Motor neuron (in vitro differentiated cells): ENCODE data around the gene TACR3. TPM values are rescaled to one million over a fixed set of nuclear protein-coding genes. Genes with fewer than 3 reads are reported as not detected.
"Not testable (repeated sequence)": the region's sequence is repeated elsewhere in the genome, so short reads cannot be mapped to it uniquely, and the experiment has no call there.

Experiments used
- ATAC-seq, 8 experiments: fragments of 200-7000 bp; cut with Tn5 transposase; replicated peaks in 6 of 8; 2 replicates each; pipeline ENCODE4 v1.8.0; 2021; ENCODE audit warnings: mild to moderate bottlenecking in 8 of 8, moderate library complexity in 8 of 8
- H3K27ac ChIP-seq, 2 donors: fragments of 250-450 bp; sonication (Bioruptor Pico); 2 replicates each; pipeline ENCODE4 v1.9.0; 2021; ENCODE audit warnings: antibody characterized with exemption in 2 of 2, mild to moderate bottlenecking in 2 of 2, moderate library complexity in 1 of 2
- H3K4me1 ChIP-seq, 2 donors: fragments of 250-450 bp; sonication (Bioruptor Pico); replicated peaks in 1 of 2; 2 replicates each; pipeline ENCODE4 v1.6.1; 2021; ENCODE audit warnings: antibody characterized with exemption in 2 of 2, mild to moderate bottlenecking in 2 of 2, moderate library complexity in 1 of 2
- H3K4me3 ChIP-seq, 5 donors: fragments of 250-450 bp; sonication (Bioruptor Pico); 2 replicates each; pipeline ENCODE4 v1.9.0; 2021; ENCODE audit warnings: antibody characterized with exemption in 5 of 5, mild to moderate bottlenecking in 5 of 5, moderate library complexity in 4 of 5
- WGBS, 10 experiments: fragments of 450-650 bp; shearing (Covaris generic); methylation state at CpG; one replicate each; pipeline ENCODE4 v1.0.0; 2022; 5-methylcytosine and 5-hydroxymethylcytosine counted together
- in situ Hi-C, 9 experiments: fragments of 400-800 bp; cut with MboI; loops; one replicate each; pipeline ENCODE4 v1.15.0; 2021; ENCODE audit warnings: low sequenced_read_pairs in 9 of 9, low pct_unique_long_range_greater_than_20kb in 2 of 9; ENCODE audit not compliant: unreplicated experiment in 9 of 9
- total RNA-seq, 8 experiments: library from RNA; unstranded; fragments of 300-600 nt; gene quantifications; 2 replicates each; pipeline versions ENCODE4 v1.2.3 to v1.2.4, GENCODE V29; 2022

Gene TACR3
- total RNA-seq, 8 experiments from 2014 or later: 0.05 to 2.1 (median 0.64) TPM; not detected in 1

DNA sequence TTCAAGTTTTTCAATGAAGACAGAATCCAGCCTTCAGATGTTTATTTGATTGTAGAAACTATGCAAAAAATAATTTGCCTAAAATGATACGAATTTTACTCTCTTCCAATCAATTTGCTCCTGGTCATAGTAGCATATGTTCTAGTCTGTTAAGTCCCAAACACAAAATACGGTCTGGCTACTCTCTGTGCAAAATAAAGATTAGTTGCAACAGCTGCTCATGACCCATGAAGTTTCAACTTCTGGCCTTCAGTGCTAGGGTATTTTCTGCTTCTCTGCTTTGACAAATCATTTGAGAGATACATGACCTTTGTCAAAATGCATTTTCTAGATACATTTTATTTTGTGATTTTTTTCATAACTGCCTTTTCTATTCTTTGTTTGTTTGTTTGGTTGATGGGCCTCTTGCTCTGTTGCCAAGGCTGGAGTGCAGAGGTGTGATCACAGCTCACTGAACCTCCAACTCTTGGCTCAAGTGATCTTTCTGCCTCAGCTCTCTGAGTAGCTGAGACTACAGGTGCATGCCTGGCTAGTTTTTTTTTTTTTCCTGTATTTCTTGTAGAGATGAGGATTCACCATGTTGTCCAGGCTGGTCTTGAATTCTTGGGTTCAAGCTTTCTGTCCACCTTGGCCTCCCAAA lies 55.2 kb downstream of the TACR3 start:
- H3K4me3 ChIP-seq: no peak overlapping the region
- in situ Hi-C loops: no loop called here
- H3K4me1 ChIP-seq: no peaks in the 10 kb centered on the region
- no peak overlapping the region for H3K27ac ChIP-seq
- 0 to 86% (median 71%) methylated on average over 1 to 2 of the region's 2 CpGs for WGBS, 10 experiments
- ATAC-seq: no peak

DNA sequence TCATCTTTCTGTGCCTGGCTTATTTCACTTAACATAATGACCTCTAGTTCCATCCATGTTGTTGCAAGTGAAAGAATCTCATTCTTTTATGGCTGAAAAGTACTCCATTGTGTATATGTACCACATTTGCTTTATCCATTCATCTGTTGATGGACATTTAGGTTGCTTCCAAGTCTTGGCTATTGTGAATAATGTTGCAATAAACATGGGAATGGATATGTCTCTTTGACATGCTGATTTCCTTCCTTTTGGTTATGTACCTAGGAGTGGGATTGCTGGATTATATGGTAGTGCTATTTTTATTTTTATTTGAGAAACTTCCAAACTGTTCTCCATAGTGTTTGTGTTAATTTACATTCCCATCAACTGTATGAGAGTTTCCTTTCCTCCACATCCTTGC lies 71.2 kb downstream of the TACR3 start:
- Histone ChIP-seq H3K4me3 (no peak overlapping the region), H3K4me1 (no peaks in the 10 kb centered on the region), H3K27ac (no peak overlapping the region)
- no peak for ATAC-seq
- in situ Hi-C loops: no loop called here

DNA sequence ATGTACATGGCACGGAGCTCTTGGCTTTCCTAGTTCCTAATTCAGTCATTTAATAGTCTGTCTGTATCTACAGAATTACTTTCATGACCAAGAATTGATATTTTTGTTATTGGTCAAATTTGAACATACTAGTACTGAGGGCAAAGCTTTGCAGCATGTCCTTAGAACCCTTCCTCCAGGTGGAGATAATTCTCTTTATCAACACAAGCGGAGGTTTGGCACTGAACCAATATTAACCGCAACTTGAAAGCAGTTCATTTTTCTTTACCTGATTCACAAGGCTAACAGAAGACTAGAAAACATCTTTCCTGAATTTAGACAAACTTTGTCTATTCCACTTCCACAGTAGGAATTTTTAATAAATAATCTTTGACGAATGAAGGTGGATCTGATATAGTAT lies 73.8 kb downstream of the TACR3 start:
- Histone ChIP-seq H3K4me1 (no peaks in the 10 kb centered on the region), H3K27ac (no peak overlapping the region), H3K4me3 (no peak overlapping the region)
- ATAC-seq: no peak
- WGBS, 10 experiments: 0 to 100% (median 86%) methylated on average over 1 to 4 of the region's 4 CpGs
- in situ Hi-C loops: no loop called here

DNA sequence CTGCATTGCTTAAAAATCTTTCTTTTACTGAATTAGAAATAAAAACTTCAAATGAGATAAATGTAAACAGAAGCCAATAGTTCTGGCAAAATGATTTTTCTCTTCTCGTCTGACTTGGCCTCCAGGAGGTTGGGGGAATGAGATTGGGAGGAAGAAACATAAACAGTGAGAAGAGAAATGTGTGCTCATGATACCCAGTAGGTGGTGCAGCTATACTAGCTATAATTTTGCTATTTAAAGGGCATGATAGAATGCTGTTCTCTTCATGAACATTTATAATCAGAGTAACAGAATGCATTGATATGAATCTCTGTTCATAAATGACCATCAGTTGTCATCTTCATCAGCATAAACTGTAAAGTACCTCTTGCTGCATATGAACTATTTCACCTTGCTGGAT lies 85.5 kb downstream of the TACR3 start:
- 0 to 70% (median 0%) methylated on average over 1 of the region's 1 CpG; no CpG with 5 or more reads in 3 of the 10 experiments for WGBS, 10 experiments
- in situ Hi-C loops: no loop called here
- no peak for ATAC-seq
- Histone ChIP-seq H3K4me3 (no peak overlapping the region), H3K27ac (no peak overlapping the region), H3K4me1 (no peaks in the 10 kb centered on the region)

DNA sequence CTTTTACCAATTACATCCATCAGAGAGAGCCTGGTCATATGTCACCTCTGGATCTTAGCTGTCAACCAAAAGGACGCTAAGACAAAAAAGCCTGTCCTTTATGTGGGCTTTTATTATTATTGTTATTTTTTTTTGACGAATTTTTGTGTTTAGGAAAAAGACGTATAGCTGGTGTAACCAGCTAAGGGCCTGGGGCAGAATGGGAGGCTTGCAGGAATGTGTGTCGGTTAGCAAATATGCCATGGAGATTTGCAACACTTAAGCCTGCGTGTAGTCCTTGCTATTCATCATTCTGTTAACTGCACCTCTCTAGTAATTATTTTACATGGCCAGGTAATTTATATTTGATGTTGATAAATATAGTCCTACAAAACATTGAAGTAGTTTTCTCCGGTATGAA lies 93.5 kb downstream of the TACR3 start:
- 5 to 100% (median 66%) methylated on average over 1 to 6 of the region's 6 CpGs for WGBS, 10 experiments
- no peak overlapping the region for H3K4me3 ChIP-seq
- in situ Hi-C loops: no loop called here
- no peak for ATAC-seq
- no peaks in the 10 kb centered on the region for H3K4me1 ChIP-seq
- H3K27ac ChIP-seq: no peak overlapping the region

DNA sequence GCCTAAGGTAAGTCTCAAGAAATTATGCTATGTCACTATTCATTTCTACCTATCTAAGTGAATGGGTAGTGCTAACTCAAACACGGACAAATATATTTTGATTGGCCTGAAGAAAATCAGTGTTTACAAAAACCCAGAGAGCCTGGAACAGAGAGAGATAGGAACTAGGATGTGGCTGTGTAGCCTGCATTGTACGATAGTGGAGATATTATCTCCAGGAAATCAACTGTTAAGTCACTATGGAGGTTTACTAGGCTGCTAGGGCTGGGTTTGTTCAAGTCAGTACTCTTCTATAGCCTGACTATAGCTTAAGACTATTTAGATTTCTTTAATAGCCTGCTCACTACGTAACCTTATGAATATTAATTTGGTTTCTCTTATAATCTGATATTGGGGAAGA lies 127.9 kb downstream of the TACR3 start:
- no peaks in the 10 kb centered on the region for H3K4me1 ChIP-seq
- no peak for ATAC-seq
- in situ Hi-C loops: no loop called here
- H3K27ac ChIP-seq: no peak overlapping the region
- no peak overlapping the region for H3K4me3 ChIP-seq
- WGBS, 10 experiments: 7 to 100% (median 83%) methylated on average over 1 to 3 of the region's 3 CpGs; no CpG with 5 or more reads in 1 of the 10 experiments

DNA sequence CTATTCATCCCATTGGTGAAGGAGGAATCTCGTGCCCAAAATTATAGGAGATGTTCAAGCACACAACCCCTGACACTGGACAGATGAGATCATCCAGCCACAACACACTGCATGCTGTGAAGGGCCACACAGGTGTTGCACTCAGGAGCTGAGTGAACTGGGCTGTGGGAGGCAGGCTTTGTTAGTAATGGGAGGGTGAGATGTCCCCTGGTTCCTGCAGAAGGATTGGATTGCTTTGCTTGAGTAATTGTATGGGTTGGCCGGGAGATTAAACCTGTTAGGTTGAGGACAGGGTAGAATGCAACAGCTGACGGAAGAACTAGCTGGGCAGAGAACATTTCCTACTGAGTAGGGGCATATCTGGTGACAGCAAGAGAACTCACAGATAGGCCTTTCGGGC lies 152.2 kb downstream of the TACR3 start:
- no peak overlapping the region for H3K4me3 ChIP-seq
- no peak for ATAC-seq
- no peak overlapping the region for H3K27ac ChIP-seq
- in situ Hi-C loops: no loop called here
- no peaks in the 10 kb centered on the region for H3K4me1 ChIP-seq
- WGBS, 10 experiments: 0 to 100% (median 83%) methylated on average over 1 to 4 of the region's 4 CpGs; no CpG with 5 or more reads in 2 of the 10 experiments

DNA sequence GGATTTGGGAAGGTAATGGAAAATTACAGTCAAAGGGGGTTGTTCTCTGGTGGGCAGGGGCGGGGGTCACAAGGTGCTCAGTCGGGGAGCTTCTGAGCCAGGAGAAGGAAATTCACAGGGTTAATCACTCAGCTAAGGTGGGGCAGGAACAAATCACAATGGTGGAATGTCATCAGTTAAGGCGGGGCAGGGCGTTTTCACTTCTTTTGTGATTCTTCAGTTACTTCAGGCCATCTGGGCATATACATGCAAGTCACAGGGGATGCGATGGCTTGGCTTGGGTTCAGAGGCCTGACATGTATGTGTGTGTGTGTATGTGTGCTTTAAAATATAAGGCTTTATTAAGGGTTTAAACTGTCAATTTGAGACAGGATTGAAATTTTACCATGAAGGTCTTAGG lies 160.6 kb downstream of the TACR3 start:
- H3K27ac ChIP-seq, H3K4me1 ChIP-seq, H3K4me3 ChIP-seq, ATAC-seq, in situ Hi-C loops: not testable (repeated sequence)
- WGBS, 10 experiments: 0 to 100% (median 58%) methylated on average over 1 to 2 of the region's 5 CpGs; no CpG with 5 or more reads in 7 of the 10 experiments
